Loucy (cell line): ENCODE data around the gene MYDGF.

Source experiments
- EZH2phosphoT487 ChIP-seq: fragments of 200-600 bp; IDR thresholded peaks from 2 replicates; pipeline ENCODE4 v1.6.1; 2018; ENCODE audit warnings: antibody characterized with exemption, mild to moderate bottlenecking, moderate library complexity, borderline replicate concordance
- TF ChIP-seq, protein P1 (sequence below): fragments of 200-600 bp; sonication (generic); conservative IDR thresholded peaks from 2 replicates; pipeline ENCODE4 v1.5.1; 2014; ENCODE audit warnings: mild to moderate bottlenecking, antibody characterized with exemption, low read length

DNA sequence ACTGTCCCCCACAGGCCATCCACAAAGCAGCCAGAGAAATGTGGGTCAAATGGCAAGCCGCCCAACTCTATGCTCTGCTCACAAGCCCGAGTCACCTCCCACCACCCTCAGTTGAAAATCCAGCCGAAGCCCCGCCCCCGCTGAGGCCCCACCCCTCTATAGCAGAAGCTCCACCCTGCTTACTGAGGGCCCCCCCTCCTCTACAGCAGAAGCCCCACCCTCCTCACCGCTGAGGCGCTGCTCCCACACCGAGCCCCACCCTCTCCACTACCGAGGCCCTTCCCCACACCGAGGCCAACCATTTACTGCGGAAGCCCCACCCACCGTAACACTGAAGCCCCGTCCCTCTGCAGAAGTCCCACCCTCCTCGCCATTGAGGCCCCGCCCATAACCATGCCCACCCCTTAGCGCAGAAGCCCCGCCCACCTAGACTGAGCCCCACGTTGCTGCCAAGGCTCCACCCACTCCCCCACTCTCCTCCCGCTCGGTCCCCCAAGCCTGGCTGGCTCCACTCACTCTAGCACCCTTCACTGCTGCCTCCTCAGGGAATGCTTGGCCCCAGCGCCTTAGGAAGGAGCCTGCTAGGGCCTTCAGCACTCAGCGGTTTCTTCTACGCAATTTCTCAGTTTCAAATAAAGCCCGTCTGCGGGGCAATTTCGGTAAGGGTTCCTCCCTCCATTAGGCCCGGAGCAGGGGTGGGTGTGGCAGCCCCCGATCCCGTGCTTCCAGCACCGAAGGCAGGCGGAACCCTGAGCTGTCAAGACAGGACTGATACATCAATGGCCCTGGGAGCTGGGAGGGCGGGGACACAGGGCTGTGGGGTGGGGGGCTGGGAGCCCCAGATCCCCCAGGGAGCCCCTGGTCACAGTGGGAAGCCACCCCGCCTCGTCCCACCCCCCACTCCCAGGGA, 9.0 kb upstream of the MYDGF start:
- TF ChIP-seq, protein P1, sequence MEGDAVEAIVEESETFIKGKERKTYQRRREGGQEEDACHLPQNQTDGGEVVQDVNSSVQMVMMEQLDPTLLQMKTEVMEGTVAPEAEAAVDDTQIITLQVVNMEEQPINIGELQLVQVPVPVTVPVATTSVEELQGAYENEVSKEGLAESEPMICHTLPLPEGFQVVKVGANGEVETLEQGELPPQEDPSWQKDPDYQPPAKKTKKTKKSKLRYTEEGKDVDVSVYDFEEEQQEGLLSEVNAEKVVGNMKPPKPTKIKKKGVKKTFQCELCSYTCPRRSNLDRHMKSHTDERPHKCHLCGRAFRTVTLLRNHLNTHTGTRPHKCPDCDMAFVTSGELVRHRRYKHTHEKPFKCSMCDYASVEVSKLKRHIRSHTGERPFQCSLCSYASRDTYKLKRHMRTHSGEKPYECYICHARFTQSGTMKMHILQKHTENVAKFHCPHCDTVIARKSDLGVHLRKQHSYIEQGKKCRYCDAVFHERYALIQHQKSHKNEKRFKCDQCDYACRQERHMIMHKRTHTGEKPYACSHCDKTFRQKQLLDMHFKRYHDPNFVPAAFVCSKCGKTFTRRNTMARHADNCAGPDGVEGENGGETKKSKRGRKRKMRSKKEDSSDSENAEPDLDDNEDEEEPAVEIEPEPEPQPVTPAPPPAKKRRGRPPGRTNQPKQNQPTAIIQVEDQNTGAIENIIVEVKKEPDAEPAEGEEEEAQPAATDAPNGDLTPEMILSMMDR, result no peak
- TF ChIP-seq EZH2phosphoT487, result no peak
